GM21825 (cell line): Measurements from ENCODE around the gene NVL.

ENCODE experiments used
- ATAC-seq: cut with Tn5 transposase; IDR thresholded peaks from one replicate; pipeline ENCODE4 v1.9.1; 2021; ENCODE audit warnings: mild to moderate bottlenecking, moderate library complexity; ENCODE audit not compliant: unreplicated experiment

Gene NVL

DNA sequence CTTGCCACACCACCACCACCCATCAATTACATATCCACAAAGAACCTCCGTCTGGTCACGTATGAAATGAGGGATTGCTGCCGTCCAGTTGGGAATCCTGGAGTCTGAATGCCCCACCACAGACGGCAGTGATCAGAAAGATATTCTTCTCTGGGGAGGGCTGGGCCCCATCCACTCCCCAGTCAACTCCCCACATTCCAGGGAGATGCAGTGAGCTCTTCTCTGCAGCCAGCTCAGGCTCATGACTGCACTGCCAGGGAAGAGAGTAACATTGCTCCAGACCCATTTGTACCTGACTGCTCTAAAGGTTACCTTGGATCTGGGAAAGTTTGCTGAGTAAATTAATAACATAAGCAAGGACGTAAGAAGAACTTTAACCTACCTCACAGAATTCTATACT is 128.6 kb downstream of the NVL start:
- no peak for ATAC-seq

DNA sequence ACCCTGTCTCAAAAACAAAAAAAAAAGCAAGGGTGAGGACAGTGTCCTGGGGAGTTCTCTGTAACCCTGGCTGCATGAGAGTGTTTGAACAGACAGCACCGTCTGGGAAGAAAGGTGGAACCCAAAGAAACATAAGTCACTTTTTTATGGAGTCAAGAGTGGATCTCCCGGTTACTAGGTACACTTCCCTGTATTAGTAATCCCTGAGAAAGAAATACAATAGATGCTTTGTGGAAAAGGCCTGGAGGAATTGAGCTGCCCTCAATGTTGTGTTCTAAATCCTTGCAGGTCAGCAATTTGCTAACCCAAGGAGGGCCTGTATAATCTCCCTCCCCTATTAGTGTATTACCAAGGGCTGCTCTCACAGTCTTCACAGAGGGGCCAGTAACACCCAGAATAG is 130.3 kb downstream of the NVL start:
- ATAC-seq = no peak

- no peak for ATAC-seq
Measured at GRCh38 chr1:224198572-224198971, 131.4 kb downstream of the NVL start.

GRCh38 chr1:224196813-224197600 is 133.0 kb downstream of the NVL start:
- no peak for ATAC-seq

DNA sequence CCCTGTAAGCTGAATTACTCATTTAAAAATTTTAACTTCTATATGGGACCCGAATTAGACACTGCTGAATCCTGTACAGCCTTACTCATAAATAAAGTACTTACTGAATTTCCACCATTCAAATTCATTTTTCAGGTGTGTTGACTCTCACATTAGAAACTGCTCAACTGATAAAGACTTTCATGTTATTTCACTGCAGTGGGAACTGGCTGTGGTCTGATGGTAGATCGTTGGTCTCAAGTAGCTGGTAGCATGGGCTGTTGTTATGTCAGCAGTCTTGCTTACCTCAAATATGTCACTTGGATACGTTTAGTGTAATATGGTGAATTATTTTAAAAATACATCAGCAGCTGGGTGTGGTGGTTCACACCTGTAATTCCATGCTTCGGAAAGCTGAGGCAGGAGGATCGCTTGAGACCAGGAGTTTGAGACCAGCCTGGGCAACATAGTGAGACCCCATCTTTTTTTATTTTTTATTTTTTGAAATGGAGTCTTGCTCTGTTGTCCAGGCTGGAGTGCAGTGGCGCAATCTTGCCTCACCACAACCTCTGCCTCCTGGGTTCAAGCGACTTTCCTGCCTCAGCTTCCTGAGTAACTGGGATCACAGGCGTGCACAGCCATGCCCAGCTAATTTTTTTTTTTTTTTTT is 136.5 kb downstream of the NVL start:
- no peak for ATAC-seq

GRCh38 chr1:224192082-224192788 is 137.7 kb downstream of the NVL start:
- no peak for ATAC-seq

DNA sequence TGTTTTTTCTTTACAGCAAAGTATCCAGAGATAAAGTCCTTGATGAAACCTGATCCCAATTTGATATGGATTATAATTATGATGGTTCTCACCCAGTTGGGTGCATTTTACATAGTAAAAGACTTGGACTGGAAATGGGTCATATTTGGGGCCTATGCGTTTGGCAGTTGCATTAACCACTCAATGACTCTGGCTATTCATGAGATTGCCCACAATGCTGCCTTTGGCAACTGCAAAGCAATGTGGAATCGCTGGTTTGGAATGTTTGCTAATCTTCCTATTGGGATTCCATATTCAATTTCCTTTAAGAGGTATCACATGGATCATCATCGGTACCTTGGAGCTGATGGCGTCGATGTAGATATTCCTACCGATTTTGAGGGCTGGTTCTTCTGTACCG is 140.4 kb downstream of the NVL start:
- ATAC-seq = no peak

DNA sequence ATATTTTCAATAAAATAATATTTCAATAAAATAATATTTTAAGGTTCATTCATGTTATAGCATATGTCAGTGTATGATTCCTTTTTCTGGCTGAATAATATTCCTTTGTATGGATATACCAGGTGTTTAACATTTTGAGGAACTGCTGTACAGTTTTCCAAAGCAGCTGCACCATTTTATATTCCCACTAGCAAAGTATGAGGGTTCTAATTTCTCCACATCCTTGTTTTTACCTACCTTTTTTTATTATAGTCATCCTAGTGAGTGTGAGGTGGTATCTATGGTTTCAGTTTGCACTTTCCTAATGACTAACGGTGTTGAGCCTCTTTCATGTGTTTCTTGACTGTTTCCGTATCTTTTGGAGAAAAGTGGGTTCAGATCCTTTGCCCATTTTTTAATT is 141.7 kb downstream of the NVL start:
- no peak for ATAC-seq

GRCh38 chr1:224185208-224185607 is 144.8 kb downstream of the NVL start:
- no peak for ATAC-seq

DNA sequence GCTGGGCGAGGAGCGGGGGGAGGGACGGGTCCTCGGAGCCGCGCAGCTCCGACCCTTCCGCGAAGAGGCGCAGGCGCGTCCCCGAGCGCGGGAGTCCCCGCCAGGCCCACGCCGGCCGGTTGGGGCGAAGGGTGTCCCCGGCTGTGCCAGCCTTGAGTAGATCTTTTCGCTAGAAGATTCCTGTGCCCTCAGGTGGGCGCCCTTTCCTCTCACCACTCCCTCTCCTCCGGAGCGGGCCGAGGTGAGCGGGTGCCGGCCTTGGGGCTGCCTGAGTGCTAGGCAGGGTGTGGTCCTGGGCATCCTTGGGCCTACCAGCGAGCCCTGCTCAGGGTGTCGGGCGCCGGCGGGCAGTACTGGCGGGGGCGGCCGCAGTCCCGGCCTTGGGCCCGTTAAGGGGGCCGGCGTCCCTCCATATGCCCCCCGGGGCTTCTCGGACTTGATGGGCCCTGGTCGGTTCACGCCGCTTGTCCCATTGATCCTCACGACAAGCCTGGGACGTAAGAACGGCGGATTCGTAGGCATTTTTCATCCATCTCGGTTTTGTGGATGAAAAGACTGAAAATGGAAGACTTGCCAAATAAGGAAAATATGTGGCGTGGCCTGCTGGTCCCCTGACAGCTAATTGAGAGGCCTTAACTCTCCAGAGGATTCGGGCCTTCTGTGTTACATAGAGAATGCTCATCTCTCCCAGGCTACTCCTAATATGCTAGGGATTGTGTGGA is 146.2 kb downstream of the NVL start:
- peak; percentile 47 for ATAC-seq

GRCh38 chr1:224182866-224183590 is 146.9 kb downstream of the NVL start, which contains the start of gene DEGS1:
DEGS1 (plus strand) TSS chr1:224183240; CDS start chr1:224183337, 97 bp downstream.
- peak; percentile 65 for ATAC-seq

DNA sequence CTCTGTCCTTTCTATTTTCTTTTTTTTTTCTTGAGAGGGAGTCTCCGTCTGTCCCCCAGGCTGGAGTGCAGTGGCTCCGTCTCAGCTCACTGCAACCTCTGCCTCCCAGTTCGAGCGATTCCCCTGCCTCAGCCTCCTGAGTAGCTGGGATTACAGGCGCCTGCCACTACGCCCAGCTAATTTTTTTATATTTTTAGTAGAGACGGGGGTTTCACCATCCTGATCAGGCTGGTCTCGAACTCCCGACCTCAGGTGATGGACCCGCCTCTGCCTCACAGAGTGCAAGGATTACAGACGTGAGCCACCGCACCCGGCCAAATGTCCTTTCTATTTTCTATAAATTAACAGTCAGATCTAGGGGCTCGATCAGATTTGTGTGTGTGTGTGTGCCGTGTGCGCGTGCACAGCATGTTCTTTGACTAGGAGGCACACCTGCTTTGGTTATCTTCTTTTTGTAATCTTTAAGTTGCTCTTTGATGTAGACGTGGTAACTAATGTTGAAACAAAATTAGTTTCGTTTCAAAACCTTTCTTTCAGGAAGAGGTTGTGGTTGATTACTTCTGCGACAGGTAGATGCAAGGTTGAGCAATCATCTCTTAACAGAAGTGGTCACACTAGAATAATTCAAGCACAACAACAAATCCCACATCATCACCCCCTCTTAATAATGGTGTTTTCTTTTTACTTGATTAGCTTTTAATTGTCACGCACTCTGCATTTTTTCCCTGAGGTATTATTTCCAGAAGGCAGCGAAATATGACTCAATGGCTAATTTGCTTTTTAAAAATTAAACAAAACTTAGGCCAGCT is 147.7 kb downstream of the NVL start:
- ATAC-seq = peak; percentile 40

DNA sequence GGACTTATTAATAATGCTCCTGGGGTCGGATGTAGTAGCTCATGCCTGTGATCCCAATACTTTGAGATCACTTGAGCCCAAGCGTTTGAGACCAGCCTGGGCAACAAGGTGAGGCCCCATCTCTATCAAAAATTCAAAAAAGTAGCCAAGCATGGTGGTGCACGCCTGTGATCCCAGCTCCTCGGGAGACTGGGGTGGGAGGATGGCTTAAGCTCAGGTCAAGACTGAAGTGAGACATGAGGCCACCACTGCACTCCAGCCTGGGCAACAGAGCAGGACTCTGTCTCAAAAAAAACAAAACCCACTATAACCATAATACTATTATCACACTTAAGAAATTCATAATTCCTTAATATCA is 148.5 kb downstream of the NVL start:
- no peak for ATAC-seq

DNA sequence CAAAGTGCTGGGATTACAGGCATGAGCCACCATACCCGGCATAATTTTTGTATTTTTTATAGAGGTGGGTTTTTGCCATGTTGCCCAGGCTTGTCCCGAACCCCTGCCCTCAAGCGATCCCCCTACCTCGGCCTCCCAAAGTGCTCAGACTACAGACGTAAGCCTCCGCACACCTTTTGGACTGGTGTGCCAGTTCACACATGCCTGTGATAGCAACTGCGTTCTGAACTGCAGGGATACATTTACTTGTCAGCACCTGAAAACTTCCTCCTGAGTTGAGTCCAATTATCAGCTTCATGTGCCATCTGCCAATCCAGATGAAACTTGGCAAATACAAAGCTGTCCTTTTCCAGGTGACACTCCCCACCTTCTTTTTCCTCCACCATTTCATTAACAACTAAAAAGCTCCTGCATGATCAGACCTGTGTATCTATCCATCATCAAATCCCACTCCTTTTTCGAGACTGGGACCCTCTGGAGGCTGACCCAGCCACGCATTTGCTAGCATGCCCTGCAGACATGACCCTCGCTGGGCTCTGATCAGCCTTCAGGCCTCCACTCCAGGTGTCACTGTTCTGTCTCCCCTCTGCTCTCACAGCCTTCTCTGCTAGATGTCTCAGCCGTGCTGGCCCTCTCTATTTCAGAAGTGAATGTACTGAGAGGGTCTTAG is 149.1 kb downstream of the NVL start:
- no peak for ATAC-seq

DNA sequence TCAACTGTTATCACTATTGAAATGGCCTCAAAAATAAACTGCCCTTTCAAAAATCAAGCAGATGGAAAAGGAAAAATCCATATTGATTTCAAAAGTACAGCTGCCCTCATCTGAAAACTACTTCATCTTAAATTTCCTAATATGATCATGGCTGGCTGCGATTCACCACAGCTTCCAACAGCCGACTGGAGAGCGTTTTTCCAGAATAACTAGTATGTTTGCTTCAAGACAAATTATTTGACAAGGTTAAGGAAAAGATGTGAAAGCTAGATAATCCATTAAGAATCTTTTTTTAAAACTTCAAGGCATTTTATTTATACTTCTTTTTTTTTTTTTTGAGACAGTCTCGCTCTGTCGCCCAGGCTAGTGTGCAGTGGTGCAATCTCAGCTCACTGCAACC is 151.1 kb downstream of the NVL start:
- ATAC-seq = no peak

DNA sequence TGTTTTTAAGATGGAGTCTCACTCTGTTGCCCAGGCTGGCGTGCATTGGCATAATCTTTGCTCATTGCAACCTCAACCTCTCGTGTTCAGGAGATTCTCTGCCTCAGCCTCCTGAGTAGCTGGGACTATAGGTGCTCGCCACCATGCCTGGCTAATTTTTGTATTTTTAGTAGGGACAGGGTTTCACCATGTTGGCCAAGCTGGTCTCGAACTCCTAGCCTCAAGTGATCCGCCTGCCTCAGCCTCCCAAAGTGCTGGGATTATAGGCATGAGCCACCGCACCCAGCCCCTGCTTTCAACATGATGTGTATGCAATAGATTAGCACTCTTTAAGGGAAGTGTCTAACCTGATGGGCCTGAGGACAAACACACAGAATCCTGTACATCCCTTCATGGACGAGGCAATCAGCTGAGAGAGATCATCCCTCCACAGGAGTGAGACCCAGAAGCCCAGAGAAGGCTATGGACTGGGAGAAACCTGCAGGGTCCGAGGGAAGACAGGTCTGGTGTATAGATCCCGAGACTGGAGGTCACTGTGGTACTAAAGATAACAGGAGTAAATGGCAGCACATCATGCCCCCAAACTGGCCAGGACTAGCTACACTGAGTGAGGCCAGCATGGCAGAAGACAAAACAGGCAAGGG is 152.5 kb downstream of the NVL start:
- ATAC-seq = no peak
